HTERT RPE-1 (cell line): Measurements from ENCODE around the gene PRPH.
"Not testable (repeated sequence)": the region's sequence is repeated elsewhere in the genome, so short reads cannot be mapped to it uniquely, and the experiment has no call there.

Experiments
- in situ Hi-C: fragments of 300-500 bp; cut with MboI; formaldehyde crosslinking; loops from 4 replicates; pipeline ENCODE4 v1.14.3; 2020; ENCODE audit warnings: low sequenced_read_pairs

PRPH gene

DNA sequence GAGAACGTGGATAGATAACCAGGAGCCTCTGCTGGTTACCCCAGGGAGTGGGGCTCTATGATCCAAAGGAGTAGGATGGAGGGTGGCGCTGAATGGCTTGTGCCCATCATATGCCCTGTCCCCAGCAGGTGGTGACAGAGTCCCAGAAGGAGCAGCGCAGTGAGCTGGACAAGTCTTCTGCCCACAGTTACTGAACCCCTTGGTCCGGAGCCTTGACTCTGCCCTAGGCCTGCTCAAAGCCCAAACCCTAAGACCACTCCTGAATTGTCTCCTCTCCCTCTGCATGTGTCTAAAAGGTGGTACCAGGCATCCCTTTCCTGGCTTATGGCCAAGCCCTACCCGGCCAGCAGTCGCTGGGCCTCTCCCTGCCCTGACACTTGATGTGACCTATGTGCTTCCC, 3.2 kb downstream of the PRPH start:
- in situ Hi-C loops = no loop called here

DNA sequence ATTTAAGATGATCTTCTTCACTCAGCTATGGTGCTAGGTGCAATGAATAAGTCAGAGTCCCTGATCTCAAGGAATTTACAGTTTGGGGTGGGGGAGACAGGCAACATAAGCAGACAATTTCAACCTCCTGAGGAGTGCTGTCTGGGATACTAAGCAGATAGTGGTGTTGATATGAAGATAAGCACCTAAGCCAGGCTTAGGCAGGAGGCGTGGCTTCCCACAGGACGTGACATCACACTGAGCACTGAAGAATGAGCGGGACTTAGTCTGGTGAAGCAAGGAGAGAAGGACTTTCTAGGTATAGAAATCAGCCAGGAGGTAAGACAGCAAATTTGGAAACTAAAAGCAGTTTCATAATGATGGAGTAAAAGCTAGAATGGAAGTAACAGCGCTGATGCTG, 6.8 kb downstream of the PRPH start:
- in situ Hi-C loops = no loop called here

DNA sequence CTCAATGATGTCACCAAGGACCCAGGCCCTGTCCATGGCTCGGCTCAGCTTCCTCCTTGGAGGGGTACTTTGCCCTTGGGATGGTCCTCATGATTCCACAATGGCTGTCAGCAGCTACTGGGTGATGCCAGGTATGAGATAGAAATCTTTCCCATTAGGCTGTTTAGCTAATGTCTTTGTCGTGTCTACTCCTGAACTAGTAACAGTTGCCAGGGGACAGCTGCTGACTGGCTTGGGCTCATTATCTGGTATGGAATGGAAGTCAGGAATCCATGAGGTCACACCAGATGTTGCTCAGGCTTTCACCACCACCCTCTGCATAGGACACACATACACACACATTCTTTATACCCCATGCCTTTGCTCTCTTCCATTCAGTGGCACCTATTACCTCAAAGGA, 9.2 kb downstream of the PRPH start:
- in situ Hi-C loops = no loop called here

DNA sequence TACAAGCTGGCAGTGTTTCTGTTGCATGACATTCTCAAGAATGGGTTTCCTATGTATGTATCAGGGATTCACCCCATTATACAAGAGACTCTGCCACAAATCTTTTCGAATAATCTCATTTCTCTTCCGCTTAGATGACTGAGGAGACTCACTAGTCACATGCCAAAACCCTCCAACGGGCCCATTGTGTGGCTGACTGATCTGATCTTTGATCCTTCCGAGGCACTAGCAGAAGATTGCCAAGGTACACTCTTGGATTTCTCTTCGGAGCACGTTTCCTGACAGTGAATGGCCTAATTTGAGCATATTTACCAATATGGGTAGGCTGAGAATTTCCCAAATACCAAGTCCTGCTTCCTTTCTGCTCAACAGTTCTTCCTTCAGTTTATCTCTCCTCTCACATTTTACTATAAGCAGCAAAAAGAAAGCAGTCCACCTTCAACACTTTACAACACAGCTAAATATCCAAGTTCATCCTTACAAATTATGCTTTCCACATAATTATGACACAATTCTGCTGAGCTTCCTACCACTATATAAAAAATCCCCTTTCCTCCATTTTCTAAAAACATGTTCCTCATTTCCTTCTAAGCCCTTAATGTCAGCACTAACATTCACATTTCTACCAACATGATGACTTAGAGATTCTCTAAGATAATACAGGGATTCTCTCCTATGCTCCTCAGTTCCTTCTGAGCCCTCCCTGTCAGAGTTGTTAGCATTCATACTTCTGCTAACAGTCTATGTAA, 11.0 kb downstream of the PRPH start:
- in situ Hi-C loops = no loop called here

DNA sequence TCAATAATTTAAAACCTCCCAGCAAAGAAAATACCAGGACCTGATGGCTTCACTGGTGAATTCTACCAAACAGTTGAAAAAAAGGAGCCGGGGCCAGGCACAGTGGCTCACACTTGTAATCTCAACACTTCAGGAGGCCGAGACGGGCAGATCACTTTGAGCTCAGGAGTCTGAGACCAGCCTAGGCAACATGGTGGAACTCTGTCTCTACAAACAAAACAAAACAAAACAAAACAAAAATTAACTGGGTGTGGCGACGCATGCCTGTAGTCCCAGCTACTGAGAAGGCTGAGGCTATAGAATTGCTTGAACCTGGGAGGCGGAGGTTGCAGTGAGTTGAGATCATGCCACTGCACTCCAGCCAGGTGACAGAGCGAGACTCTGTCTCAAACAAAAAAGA, 14.4 kb downstream of the PRPH start:
- in situ Hi-C loops = no loop called here

DNA sequence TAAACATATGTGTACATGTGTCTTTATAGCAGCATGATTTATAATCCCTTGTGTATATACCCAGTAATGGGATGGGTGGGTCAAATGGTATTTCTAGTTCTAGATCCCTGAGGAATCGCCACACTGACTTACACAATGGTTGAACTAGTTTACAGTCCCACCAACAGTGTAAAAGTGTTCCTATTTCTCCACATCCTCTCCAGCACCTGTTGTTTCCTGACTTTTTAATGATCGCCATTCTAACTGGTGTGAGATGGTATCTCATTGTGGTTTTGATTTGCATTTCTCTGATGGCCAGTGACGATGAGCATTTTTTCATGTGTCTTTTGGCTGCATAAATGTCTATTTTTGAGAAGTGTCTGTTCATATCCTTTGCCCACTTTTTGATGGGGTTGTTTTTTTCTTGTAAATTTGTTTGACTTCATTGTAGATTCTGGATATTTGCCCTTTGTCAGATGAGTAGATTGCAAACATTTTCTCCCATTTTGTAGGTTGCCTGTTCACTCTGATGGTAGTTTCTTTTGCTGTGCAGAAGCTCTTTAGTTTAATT, 15.6 kb downstream of the PRPH start:
- in situ Hi-C loops = not testable (repeated sequence)

DNA sequence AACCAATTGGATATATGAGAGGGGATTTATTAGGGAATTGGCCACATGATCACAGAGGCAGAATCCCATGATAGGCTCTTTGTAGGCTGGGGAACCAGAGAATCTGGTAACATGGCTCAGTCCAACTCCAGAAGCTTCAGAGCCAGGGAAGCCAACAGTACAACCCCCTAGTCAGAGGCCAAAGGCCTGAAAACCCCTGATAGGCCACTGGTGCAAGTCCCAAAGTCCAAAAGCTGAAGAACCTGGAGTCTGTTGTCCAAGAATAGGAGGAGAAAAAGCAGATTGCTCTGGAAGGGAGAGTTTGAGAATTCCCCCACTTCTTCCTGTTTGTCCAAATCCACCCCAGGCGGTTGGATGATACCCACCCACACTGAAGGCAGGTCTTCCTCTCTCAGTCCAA, 19.9 kb downstream of the PRPH start:
- in situ Hi-C loops = no loop called here

DNA sequence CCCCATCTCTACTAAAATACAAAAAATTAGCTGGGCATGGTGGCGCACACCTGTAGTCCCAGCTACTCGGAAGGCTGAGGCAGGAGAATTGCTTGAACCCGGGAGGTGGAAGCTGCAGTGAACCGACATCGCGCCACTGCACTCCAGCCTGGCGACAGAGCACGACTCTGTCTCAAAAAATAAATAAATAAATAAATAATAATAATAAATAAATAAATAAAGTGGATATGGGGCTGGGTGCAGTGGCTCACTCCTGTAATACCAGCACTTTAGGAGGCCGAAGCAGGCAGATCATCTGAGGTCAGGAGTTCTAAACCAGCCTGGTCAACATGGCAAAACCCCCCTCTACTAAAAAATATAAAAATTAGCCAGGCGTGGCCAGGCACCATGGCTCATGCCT, 22.2 kb downstream of the PRPH start:
- in situ Hi-C loops = not testable (repeated sequence)

DNA sequence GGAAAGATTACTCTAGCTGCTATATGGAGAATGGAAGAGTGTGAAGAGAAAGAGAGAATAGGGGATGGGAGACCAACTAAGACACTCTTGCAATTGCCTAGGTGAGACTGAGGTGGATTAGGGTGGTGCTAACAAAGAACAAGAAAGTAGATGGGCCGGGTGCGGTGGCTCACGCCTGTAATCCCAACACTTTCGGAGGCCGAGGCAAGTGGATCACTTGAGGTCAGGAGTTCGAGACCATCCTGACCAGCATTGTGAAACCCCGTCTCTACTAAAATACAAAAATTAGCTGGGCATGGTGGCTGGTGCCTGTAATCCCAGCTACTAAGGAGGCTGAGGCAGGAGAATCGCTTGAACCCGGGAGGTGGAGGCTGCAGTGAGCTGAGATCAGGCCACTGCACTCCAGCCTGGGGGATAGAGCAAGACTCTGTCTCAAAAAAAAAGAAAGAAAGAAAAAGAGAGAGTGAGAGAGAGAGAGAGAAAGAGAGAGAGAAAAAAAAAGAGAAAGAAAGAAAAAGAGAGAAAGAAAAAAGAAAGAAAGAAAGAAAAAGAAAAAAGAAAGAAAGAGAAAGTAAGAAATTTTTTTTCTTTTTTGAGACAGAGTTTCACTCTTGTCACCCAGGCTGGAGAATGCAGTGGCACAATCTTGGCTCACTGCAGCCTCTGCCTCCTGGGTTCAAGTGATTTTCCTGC, 25.6 kb downstream of the PRPH start:
- in situ Hi-C loops = not testable (repeated sequence)

DNA sequence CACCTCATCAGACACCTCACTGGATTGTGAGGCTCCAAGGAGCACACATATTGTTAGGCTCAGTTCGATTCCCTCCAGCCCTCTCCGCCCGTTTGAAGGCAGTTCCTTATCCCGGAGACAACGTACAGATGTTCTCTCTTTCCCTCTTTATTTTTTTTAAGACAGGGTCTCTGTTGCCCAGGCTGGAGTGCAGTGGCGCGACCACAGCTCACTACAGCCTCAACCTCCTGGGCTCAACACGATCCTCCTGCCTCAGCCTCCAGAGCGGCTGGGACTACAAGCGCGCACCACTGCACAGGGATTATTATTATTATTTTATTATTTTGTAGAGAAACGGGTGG, 27.4 kb downstream of the PRPH start:
- in situ Hi-C loops = no loop called here

DNA sequence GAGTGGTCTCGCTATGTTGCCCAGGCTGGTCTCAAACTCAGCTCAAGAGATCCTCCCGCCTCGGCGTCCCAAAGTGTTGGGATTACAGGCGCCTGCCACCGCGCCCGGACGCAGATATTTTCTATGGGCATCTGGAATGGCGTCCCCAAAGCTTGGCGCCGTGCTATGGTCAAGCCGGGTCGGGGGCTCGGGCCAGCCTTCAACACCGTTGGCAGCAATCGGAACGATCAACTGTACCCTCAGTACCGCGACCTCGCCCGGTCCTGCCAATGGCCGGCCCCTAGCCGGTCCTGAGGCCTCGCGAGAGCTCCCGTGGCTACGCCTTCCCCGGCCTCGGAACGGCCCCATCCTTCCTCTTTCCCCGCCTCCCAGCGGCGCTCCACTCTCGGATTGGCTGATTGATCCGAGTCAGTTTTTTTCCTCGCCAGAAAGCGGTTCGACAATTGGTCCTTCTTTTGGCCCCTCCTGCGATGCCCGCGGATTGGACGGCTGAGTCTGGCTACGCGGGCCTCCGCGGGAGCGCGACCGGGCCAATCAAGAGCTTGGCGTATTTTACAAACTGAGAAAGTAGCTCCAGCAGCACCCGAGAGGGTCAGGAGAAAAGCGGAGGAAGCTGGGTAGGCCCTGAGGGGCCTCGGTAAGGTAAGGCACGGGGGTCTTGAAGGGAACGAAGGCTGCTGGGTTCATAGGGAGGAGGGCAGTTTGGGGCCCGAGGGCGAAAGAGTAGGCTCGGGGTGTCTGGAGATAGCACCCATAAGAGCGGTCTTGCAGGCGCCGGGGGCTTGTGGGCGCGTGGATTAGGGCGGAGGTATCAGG, 28.0 kb downstream of the PRPH start, which contains the start of gene TROAP:
TROAP (plus strand) TSS at position 548 of the 816 bp plus-strand sequence. CDS start 354 bp downstream, outside the sequence.
- in situ Hi-C loops = no loop called here

DNA sequence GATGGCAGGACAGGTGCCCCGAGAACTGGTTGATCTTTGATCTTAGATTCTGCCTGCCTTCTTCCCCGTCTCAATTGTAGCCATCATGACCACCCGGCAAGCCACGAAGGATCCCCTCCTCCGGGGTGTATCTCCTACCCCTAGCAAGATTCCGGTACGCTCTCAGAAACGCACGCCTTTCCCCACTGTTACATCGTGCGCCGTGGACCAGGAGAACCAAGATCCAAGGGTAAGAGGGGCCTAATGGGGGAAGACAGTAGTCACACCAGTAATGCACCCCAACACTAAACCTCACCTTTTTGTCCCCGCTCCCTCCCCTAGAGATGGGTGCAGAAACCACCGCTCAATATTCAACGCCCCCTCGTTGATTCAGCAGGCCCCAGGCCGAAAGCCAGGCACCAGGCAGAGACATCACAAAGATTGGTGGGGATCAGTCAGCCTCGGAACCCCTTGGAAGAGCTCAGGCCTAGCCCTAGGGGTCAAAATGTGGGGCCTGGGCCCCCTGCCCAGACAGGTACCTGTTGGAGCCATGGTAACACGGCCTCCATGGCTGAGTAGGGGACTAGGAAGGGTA, 28.7 kb downstream of the PRPH start:
- in situ Hi-C loops = no loop called here

DNA sequence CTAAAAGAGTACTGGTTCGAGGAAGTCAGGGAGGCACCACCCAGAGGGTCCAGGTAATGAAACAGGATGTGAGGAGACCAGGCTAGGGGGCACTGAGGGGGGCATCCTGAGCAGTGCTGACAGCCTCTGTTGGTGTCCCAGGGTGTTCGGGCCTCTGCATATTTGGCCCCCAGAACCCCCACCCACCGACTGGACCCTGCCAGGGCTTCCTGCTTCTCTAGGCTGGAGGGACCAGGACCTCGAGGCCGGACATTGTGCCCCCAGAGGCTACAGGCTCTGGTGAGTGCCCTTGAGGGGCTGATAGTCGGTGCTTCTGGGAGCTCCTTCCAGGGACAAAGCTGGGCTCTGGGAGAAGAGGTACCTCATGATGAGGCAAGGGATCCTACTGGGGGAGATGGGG, 30.7 kb downstream of the PRPH start:
- in situ Hi-C loops = no loop called here

DNA sequence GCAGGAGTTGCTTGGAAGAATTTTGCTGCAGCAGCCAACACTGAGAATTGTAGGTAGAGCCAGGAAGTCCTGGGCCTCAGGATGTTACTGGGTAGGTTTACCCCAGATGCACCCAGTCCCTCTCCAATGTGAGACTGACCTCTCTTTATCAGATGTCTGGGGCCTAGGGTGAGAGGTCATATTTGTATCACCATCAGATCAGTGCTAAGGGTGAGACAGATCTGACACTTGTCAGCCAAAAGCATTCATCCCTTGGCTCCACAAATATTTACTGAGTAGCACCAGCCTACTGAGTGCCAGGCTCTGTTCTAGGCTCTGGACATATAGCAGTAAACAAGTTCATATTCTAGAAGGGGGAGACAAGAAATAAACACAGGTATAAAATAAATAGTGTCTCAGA, 32.4 kb downstream of the PRPH start:
- in situ Hi-C loops = no loop called here

DNA sequence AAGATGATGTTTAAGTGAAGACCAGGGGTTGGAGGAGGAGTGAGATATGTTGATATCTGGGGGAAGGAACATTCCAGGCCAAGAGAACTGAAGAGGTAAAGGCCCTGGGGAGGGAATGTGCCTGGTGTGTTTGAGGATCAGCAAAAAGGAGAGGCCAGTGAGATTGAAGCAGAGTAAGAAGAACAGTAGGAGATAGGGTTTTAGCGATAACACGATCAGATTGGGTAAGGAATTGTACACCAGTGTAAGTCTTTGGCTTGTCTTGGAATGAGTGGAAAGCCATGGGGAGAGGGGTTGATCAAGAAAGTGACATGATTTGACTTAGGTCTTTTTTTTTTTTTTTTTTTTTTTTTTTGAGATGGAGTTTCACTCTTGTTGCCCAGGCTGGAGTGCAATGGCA, 32.9 kb downstream of the PRPH start:
- in situ Hi-C loops = no loop called here

DNA sequence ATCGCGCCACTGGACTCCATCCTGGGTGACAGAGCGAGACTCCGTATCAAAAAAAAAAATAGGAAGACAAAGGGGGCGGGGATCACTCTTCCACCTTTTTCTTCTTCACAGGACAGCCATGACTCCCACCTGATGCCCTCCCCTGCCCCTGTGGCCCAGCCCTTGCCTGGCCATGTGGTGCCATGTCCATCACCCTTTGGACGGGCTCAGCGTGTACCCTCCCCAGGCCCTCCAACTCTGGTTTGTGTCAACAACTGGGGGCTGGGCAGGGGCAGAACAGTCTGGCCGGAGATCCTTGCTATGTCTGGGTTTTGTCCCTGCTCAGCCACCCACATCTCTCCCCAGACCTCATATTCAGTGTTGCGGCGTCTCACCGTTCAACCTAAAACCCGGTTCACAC, 33.9 kb downstream of the PRPH start:
- in situ Hi-C loops = no loop called here

DNA sequence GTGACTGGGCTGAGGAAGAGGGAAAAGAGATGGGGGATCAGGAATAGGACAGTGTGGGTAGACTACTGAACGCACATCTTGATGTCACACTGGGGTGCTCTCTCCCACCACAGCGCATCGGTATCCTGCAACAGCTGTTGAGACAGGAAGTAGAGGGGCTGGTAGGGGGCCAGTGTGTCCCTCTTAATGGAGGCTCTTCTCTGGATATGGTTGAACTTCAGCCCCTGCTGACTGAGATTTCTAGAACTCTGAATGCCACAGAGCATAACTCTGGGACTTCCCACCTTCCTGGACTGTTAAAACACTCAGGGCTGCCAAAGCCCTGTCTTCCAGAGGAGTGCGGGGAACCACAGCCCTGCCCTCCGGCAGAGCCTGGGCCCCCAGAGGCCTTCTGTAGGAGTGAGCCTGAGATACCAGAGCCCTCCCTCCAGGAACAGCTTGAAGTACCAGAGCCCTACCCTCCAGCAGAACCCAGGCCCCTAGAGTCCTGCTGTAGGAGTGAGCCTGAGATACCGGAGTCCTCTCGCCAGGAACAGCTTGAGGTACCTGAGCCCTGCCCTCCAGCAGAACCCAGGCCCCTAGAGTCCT, 35.2 kb downstream of the PRPH start:
- in situ Hi-C loops = no loop called here

DNA sequence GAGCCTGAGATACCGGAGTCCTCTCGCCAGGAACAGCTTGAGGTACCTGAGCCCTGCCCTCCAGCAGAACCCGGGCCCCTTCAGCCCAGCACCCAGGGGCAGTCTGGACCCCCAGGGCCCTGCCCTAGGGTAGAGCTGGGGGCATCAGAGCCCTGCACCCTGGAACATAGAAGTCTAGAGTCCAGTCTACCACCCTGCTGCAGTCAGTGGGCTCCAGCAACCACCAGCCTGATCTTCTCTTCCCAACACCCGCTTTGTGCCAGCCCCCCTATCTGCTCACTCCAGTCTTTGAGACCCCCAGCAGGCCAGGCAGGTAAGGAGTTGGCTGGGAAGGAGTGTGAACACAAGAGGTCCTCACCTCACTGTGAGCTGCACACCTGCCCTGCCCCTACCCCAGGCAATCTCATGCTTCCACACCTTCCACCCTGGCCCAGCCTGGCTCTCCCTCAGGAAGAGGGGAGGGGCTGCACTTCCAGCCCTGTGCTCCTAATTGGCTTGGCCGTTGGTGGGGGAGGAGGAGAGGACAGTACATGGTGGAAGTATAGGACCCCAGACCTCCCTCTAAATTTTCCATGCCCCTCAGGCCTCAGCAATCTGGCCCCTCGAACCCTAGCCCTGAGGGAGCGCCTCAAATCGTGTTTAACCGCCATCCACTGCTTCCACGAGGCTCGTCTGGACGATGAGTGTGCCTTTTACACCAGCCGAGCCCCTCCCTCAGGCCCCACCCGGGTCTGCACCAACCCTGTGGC, 35.9 kb downstream of the PRPH start:
- in situ Hi-C loops = no loop called here

DNA sequence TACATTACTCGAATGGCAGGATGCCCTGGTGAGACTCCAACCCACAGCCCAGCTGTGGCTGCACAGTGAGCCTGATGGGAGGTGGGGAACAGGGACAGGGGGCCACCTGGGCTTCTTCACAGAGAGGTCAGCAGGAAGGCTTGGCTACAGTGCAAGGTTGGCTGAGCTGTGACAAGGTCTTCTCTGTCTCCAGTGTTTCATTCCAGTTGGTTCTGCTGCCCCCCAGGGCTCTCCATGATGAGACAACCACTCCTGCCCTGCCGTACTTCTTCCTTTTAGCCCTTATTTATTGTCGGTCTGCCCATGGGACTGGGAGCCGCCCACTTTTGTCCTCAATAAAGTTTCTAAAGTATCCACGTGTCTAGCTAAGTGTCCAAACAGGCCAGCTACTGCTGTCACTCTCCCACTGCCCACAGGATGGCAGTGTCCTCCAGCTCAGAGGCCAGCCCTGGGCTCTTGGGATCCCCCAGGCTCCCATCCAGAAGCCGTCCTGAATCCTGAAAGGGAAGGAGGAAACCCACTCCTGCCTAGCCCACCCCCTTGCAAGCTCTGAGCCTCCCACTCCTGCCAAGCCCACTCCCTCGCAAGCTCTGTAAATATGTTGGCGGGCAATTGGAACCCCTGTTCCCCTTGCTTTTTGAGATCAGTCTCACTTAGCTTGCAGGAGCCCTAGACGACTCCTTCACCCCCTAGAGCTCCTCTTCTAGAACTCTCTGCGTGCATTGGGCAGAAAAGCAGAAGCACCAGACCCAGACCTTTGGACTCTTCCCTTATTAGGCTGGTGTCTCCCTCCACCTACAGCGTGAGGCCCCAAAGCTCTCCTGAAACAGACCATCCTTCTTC, 36.7 kb downstream of the PRPH start:
- in situ Hi-C loops = no loop called here
